ENCODE data around the gene TNFSF10. TPM values are rescaled to one million over a fixed set of nuclear protein-coding genes. Genes with fewer than 3 reads are reported as not detected.

TNFSF10 gene
- total and polyA plus RNA-seq, 10 of the 15 experiments (the other 5 are each of a cell fraction or from before 2014, with no cell fraction given), result 2.1 to 12.3 (median 4.4) TPM

GRCh38 chr3:172525116-172525613 lies 1.9 kb upstream of the TNFSF10 start:
- ChIA-PET RAD21 (ENCODE audit: unreplicated experiment) (no interaction called here), SMC1A (ENCODE audit: uncharacterized antibody, unreplicated experiment) (interaction anchor here (0.7 to 0.8 kb wide), 2 partner anchors 495 to 1467 kb away, joined by 3 read pairs; no protein-coding TSS in a partner anchor), CTCF (no interaction called here), POLR2A (interaction anchor here (0.6 kb wide), 3 partner anchors 10 to 555 kb away, joined by 3 to 4 read pairs (median 3); no protein-coding TSS in a partner anchor)
- no peak for ATAC-seq
- no peak for FAIRE-seq
- BruUV-seq (replicated peaks), result no TSS peak
- Histone ChIP-seq H3K27ac (ENCODE audit: control insufficient read depth, insufficient read depth) (no peak overlapping the region), H3K9ac (ENCODE audit: control insufficient read depth, insufficient read depth, low read length) (no peak overlapping the region), H3K4me1 (ENCODE audit: control insufficient read depth, insufficient read depth, low read length) (peaks cover 6% of the 10 kb centered on the region; the same call in 1 of the 2 replicates), H3K4me2 (ENCODE audit: control insufficient read depth, insufficient read depth) (no peak overlapping the region), H3K79me2 (ENCODE audit: control insufficient read depth, insufficient read depth, low read length) (peaks cover 14% of the 10 kb centered on the region), H3K27me3 (replicated peaks in 1 of 2; ENCODE audit: control insufficient read depth in 2 of 2, insufficient read depth in 2 of 2, low read length in 1 of 2) (no peaks in the 10 kb centered on the region), H3K36me3 (ENCODE audit: control insufficient read depth in 2 of 2, insufficient read depth in 2 of 2, low read length in 1 of 2) (no peaks in the 10 kb centered on the region), H3K9me3 (replicated peaks; ENCODE audit: control insufficient read depth, insufficient read depth, low read length) (no peaks in the 10 kb centered on the region), H4K20me1 (ENCODE audit: control insufficient read depth, insufficient read depth) (no peaks in the 10 kb centered on the region), H3K4me3 (no peak overlapping the region), H2AFZ (ENCODE audit: control insufficient read depth, low read depth, low read length) (no peak overlapping the region)
- intact Hi-C loops (cut with micrococcal nuclease; ENCODE audit: unreplicated experiment), result no loop called here
- 93% methylated on average over 18 of the region's 18 CpGs for WGBS (ENCODE audit: insufficient coverage, insufficient replicate concordance, low lambda C conversion rate, missing lambda C conversion rate)
- in situ Hi-C loops (cut with MboI), result no loop called here
- DNase-seq (ENCODE audit: low read depth, low spot score), result no peak
- TF ChIP-seq, protein P1, sequence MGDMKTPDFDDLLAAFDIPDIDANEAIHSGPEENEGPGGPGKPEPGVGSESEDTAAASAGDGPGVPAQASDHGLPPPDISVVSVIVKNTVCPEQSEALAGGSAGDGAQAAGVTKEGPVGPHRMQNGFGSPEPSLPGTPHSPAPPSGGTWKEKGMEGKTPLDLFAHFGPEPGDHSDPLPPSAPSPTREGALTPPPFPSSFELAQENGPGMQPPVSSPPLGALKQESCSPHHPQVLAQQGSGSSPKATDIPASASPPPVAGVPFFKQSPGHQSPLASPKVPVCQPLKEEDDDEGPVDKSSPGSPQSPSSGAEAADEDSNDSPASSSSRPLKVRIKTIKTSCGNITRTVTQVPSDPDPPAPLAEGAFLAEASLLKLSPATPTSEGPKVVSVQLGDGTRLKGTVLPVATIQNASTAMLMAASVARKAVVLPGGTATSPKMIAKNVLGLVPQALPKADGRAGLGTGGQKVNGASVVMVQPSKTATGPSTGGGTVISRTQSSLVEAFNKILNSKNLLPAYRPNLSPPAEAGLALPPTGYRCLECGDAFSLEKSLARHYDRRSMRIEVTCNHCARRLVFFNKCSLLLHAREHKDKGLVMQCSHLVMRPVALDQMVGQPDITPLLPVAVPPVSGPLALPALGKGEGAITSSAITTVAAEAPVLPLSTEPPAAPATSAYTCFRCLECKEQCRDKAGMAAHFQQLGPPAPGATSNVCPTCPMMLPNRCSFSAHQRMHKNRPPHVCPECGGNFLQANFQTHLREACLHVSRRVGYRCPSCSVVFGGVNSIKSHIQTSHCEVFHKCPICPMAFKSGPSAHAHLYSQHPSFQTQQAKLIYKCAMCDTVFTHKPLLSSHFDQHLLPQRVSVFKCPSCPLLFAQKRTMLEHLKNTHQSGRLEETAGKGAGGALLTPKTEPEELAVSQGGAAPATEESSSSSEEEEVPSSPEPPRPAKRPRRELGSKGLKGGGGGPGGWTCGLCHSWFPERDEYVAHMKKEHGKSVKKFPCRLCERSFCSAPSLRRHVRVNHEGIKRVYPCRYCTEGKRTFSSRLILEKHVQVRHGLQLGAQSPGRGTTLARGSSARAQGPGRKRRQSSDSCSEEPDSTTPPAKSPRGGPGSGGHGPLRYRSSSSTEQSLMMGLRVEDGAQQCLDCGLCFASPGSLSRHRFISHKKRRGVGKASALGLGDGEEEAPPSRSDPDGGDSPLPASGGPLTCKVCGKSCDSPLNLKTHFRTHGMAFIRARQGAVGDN (IDR thresholded peaks at IDR 0.05), result no peak
- TF ChIP-seq CHD2 (IDR thresholded peaks at IDR 0.05; ENCODE audit: borderline replicate concordance, low read depth, low read length), result no peak
- TF ChIP-seq SMAD5 (IDR thresholded peaks at IDR 0.05; ENCODE audit: low read depth), result no peak
- no peak for TF ChIP-seq NRF1 (conservative IDR thresholded peaks at IDR 0.05; ENCODE audit: low read depth, low read length)
- TF ChIP-seq, protein P2, sequence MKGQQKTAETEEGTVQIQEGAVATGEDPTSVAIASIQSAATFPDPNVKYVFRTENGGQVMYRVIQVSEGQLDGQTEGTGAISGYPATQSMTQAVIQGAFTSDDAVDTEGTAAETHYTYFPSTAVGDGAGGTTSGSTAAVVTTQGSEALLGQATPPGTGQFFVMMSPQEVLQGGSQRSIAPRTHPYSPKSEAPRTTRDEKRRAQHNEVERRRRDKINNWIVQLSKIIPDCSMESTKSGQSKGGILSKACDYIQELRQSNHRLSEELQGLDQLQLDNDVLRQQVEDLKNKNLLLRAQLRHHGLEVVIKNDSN (IDR thresholded peaks at IDR 0.05; ENCODE audit: borderline replicate concordance, extremely low read length, insufficient read depth, low read depth, low read length), result no peak
- TF ChIP-seq ZNF622 (IDR thresholded peaks at IDR 0.05), result no peak
- TF ChIP-seq LARP7 (IDR thresholded peaks at IDR 0.05), result no peak
- no peak for TF ChIP-seq PML (IDR thresholded peaks at IDR 0.05; ENCODE audit: low read length)
- TF ChIP-seq ZNF592 (IDR thresholded peaks at IDR 0.05), result no peak

Measured in GM12878 (cell line).